Measurements from ENCODE around the gene CCKAR.

DNA sequence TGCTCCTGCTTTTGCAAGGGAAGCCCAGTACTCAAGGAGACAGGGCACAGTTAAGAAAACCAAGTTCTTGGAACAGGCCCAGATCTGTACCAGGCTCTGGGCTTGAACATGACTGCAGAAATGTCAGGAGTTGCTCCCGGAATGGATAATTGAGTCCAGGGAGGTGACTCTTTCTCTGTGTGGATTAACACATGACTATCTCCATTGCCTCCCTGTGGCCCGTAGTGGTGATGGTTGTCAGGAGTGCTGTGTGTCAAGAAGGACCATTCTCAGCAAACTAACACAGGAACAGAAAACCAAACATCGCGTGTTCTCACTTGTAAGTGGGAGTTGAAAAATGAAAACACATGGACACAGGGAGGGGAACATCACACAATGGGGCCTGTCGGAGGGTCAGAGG is 39.9 kb downstream of the CCKAR start:
- TF ChIP-seq, protein P1, sequence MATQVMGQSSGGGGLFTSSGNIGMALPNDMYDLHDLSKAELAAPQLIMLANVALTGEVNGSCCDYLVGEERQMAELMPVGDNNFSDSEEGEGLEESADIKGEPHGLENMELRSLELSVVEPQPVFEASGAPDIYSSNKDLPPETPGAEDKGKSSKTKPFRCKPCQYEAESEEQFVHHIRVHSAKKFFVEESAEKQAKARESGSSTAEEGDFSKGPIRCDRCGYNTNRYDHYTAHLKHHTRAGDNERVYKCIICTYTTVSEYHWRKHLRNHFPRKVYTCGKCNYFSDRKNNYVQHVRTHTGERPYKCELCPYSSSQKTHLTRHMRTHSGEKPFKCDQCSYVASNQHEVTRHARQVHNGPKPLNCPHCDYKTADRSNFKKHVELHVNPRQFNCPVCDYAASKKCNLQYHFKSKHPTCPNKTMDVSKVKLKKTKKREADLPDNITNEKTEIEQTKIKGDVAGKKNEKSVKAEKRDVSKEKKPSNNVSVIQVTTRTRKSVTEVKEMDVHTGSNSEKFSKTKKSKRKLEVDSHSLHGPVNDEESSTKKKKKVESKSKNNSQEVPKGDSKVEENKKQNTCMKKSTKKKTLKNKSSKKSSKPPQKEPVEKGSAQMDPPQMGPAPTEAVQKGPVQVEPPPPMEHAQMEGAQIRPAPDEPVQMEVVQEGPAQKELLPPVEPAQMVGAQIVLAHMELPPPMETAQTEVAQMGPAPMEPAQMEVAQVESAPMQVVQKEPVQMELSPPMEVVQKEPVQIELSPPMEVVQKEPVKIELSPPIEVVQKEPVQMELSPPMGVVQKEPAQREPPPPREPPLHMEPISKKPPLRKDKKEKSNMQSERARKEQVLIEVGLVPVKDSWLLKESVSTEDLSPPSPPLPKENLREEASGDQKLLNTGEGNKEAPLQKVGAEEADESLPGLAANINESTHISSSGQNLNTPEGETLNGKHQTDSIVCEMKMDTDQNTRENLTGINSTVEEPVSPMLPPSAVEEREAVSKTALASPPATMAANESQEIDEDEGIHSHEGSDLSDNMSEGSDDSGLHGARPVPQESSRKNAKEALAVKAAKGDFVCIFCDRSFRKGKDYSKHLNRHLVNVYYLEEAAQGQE (IDR thresholded peaks at IDR 0.05; ENCODE audit: insufficient replicate concordance, low read depth) = no peak
- TF ChIP-seq, protein P2, sequence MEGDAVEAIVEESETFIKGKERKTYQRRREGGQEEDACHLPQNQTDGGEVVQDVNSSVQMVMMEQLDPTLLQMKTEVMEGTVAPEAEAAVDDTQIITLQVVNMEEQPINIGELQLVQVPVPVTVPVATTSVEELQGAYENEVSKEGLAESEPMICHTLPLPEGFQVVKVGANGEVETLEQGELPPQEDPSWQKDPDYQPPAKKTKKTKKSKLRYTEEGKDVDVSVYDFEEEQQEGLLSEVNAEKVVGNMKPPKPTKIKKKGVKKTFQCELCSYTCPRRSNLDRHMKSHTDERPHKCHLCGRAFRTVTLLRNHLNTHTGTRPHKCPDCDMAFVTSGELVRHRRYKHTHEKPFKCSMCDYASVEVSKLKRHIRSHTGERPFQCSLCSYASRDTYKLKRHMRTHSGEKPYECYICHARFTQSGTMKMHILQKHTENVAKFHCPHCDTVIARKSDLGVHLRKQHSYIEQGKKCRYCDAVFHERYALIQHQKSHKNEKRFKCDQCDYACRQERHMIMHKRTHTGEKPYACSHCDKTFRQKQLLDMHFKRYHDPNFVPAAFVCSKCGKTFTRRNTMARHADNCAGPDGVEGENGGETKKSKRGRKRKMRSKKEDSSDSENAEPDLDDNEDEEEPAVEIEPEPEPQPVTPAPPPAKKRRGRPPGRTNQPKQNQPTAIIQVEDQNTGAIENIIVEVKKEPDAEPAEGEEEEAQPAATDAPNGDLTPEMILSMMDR (IDR thresholded peaks at IDR 0.05; ENCODE audit: insufficient read depth, low read length) = no peak
- TF ChIP-seq GABPA (IDR thresholded peaks at IDR 0.05; ENCODE audit: low read depth) (no peak), POLR2AphosphoS5 (IDR thresholded peaks at IDR 0.05; ENCODE audit: low read depth) (no peak), SPI1 (IDR thresholded peaks at IDR 0.05; ENCODE audit: borderline replicate concordance, low read depth) (no peak)

Measured in HL-60 (cell line).